Measurements from ENCODE around the gene FLNC. TPM values are rescaled to one million over a fixed set of nuclear protein-coding genes. Genes with fewer than 3 reads are reported as not detected.

The FLNC gene
- total and polyA plus RNA-seq, 9 of the 15 experiments (the other 6 are each of a cell fraction or from before 2014, with no cell fraction given): 0.90 to 155 (median 28.8) TPM

DNA sequence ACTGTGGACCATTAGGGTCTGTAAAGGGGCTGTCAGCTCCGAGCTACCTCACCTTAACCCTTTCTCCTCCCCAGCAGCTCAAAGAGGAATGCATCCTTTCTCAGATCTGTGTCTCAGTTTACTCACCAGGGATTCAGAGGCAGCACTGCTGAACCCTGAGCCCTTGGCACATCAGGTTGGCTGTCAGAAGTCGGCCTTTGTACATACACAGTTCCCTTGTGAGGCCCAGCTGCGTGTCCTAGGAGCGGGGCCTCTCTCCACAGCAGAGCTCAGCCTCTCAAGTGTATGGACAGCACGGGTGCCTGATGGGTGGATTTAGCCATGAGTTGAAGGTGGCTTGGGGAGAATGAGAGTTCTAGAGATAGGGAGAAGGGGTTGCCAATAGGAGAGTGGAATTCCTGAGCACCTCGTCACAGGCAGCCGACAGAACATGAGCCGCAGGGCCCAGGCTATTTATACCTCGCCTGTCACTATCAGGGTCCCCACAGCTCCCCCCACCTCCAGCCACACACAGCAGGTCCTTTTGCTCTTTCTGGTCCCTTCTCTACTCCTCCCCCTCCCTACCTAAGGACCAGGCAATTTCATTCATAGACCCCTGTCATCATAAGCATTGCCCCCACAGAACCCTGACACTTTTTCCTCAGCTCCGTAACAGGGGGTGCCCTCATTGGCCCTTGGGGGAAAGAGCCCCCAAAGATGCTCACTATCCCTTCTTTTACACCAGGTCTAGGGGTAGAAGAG, 2.1 kb upstream of the FLNC start (continued):
- no peak for TF ChIP-seq NR2C2 (CRISPR knock-in tag; IDR thresholded peaks at IDR 0.05)
- TF ChIP-seq NR2C2 (tag; IDR thresholded peaks at IDR 0.05): peak; percentile 0; the same call in 1 of the 2 replicates
- 0 out of 2 replicates have a peak, but pooled peaks have one; percentile 48 for TF ChIP-seq NR4A1 (CRISPR knock-in tag; IDR thresholded peaks at IDR 0.05)
- TF ChIP-seq NR4A1 (tag; IDR thresholded peaks at IDR 0.05): no peak
- no peak for TF ChIP-seq TEAD2 (tag; IDR thresholded peaks at IDR 0.05)
- TF ChIP-seq HDGF (IDR thresholded peaks at IDR 0.05): peak; percentile 68; the same call in 1 of the 2 replicates
- TF ChIP-seq EGR1 (conservative IDR thresholded peaks at IDR 0.05): no peak
- TF ChIP-seq RCOR1 (IDR thresholded peaks at IDR 0.05; ENCODE audit: borderline replicate concordance in 1 of 2, low read depth in 2 of 2, low read length in 2 of 2): no peak
- peak; percentile 14; the same call in 1 of the 2 replicates for TF ChIP-seq PKNOX1 (IDR thresholded peaks at IDR 0.05)
- no peak for TF ChIP-seq PHTF2 (CRISPR knock-in tag; IDR thresholded peaks at IDR 0.05)
- peak; percentile 71 for TF ChIP-seq ZBTB7A (IDR thresholded peaks at IDR 0.05; ENCODE audit: borderline replicate concordance, control insufficient read depth, low read depth, low read length)
- TF ChIP-seq MEF2A (IDR thresholded peaks at IDR 0.05; ENCODE audit: control insufficient read depth, low read depth, low read length): peak; percentile 76; the same call in 1 of the 2 replicates
- no peak for TF ChIP-seq ZNF696 (CRISPR knock-in tag; conservative IDR thresholded peaks at IDR 0.05)
- TF ChIP-seq ATF6 (CRISPR knock-in tag; IDR thresholded peaks at IDR 0.05): 0 out of 2 replicates have a peak, but pooled peaks have one; percentile 17
- TF ChIP-seq, protein P1, sequence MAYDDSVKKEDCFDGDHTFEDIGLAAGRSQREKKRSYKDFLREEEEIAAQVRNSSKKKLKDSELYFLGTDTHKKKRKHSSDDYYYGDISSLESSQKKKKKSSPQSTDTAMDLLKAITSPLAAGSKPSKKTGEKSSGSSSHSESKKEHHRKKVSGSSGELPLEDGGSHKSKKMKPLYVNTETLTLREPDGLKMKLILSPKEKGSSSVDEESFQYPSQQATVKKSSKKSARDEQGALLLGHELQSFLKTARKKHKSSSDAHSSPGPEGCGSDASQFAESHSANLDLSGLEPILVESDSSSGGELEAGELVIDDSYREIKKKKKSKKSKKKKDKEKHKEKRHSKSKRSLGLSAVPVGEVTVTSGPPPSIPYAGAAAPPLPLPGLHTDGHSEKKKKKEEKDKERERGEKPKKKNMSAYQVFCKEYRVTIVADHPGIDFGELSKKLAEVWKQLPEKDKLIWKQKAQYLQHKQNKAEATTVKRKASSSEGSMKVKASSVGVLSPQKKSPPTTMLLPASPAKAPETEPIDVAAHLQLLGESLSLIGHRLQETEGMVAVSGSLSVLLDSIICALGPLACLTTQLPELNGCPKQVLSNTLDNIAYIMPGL (CRISPR knock-in tag; IDR thresholded peaks at IDR 0.05): 0 out of 2 replicates have a peak, but pooled peaks have one; percentile 13
- no peak for TF ChIP-seq MCM3 (IDR thresholded peaks at IDR 0.05)
- 0 out of 2 replicates have a peak, but pooled peaks have one; percentile 6 for TF ChIP-seq ZNF740 (CRISPR knock-in tag; IDR thresholded peaks at IDR 0.05)
- no peak for TF ChIP-seq ZNF740 (tag; IDR thresholded peaks at IDR 0.05)
- peak; percentile 9 for TF ChIP-seq POLR2B (IDR thresholded peaks at IDR 0.05; ENCODE audit: low read depth, partially characterized antibody)
- TF ChIP-seq NFRKB (IDR thresholded peaks at IDR 0.05; ENCODE audit: low read depth): no peak
- no peak for TF ChIP-seq MTA2 (IDR thresholded peaks at IDR 0.05; ENCODE audit: low read depth)
- TF ChIP-seq KLF6 (CRISPR knock-in tag; IDR thresholded peaks at IDR 0.05; ENCODE audit: borderline replicate concordance): no peak
